ENCODE results near the gene LYPD6B. TPM values are rescaled to one million over a fixed set of nuclear protein-coding genes. Genes with fewer than 3 reads are reported as not detected.

The LYPD6B gene
- total and polyA plus RNA-seq, 2 donors (not counting 1 experiment from before 2014, with no cell fraction given): 1.5 to 2.7 TPM

GRCh38 chr2:149042881-149043280, 4.4 kb downstream of the LYPD6B start:
- intact Hi-C loops (cut with micrococcal nuclease): no loop called here

DNA sequence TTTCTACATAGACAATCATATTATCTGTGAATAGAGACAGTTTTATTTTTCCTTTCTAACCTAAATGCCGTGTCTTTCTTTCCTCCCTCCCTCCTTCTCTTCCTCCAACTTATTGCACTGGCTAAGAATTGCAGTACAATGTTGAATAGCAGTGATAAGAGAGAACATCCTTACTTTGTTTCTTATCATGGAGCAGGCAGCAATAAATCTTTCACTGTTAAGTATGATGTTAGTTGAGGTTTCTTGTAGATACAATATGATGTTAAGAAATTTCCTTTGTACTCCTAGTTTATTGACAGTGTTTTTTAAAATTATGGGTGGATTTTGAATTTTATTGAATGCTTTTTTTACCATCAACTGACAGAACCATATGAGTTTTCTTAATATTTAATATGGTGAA, 6.0 kb downstream of the LYPD6B start:
- Histone ChIP-seq H3K27me3 (replicated peaks in 1 of 4; ENCODE audit: control extremely low read depth in 1 of 4, control insufficient read depth in 3 of 4, insufficient read depth in 4 of 4, low read length in 3 of 4) (peaks cover 0 to 2% (median under 1%) of the 10 kb centered on the region in 4 experiments), H3K79me2 (ENCODE audit: control insufficient read depth, insufficient read depth, low read length) (no peaks in the 10 kb centered on the region), H3K4me2 (replicated peaks; ENCODE audit: low read depth, low read length, poor library complexity, severe bottlenecking) (no peak overlapping the region), H3K4me1 (ENCODE audit: control insufficient read depth in 2 of 2, insufficient read depth in 2 of 2, low read length in 2 of 2) (no peaks in the 10 kb centered on the region), H2AFZ (ENCODE audit: insufficient read depth, low read depth, low read length, poor library complexity, severe bottlenecking) (no peak overlapping the region), H3K27ac (ENCODE audit: low read length in 2 of 2) (no peak overlapping the region), H3K9ac (ENCODE audit: low read length) (no peak overlapping the region), H4K20me1 (ENCODE audit: control insufficient read depth, insufficient read depth, low read length, poor library complexity, severe bottlenecking) (no peaks in the 10 kb centered on the region), H3K4me3 (ENCODE audit: control extremely low read depth in 1 of 5, extremely low read depth in 1 of 5, insufficient read depth in 1 of 5, low read depth in 2 of 5, low read length in 4 of 5) (no peak overlapping the region), H3K9me3 (ENCODE audit: control extremely low read depth in 1 of 3, control insufficient read depth in 2 of 3, insufficient read depth in 1 of 3, low read length in 2 of 3) (peaks cover 0 to 8% (median 3%) of the 10 kb centered on the region in 3 donors), H3K36me3 (replicated peaks in 1 of 2; ENCODE audit: control extremely low read depth in 1 of 2, control insufficient read depth in 1 of 2, extremely low read depth in 1 of 2, insufficient read depth in 2 of 2, low read length in 1 of 2) (no peaks in the 10 kb centered on the region)
- no peak overlapping the region for H3K4me3 Mint-ChIP-seq
- H3K27me3 Mint-ChIP-seq: peaks cover 10% of the 10 kb centered on the region
- ChIA-PET POLR2A (no interaction called here), CTCF (no interaction called here)
- DNase-seq: no peak
- peaks cover 4% of the 10 kb centered on the region for H3K4me1 Mint-ChIP-seq
- ATAC-seq (ENCODE audit: low read depth): no peak
- intact Hi-C loops (cut with micrococcal nuclease): no loop called here
- peaks cover 7% of the 10 kb centered on the region for H3K9me3 Mint-ChIP-seq (ENCODE audit: insufficient read depth)
- H3K27ac Mint-ChIP-seq: no peak overlapping the region
- no peak for TF ChIP-seq EZH2 (IDR thresholded peaks at IDR 0.05; ENCODE audit: borderline replicate concordance, insufficient read depth, low read depth, low read length, poor library complexity, severe bottlenecking)
- no peak for TF ChIP-seq CTCF (IDR thresholded peaks at IDR 0.05)
- no CpG with 5 or more reads among the region's 1 CpG for WGBS (ENCODE audit: insufficient coverage)

More at GRCh38 chr2:149042881-149043280, 4.4 kb downstream of the LYPD6B start:
- Histone ChIP-seq H2AFZ (ENCODE audit: insufficient read depth, low read depth, low read length, poor library complexity, severe bottlenecking) (no peak overlapping the region), H3K4me2 (replicated peaks; ENCODE audit: low read depth, low read length, poor library complexity, severe bottlenecking) (no peak overlapping the region), H3K27ac (ENCODE audit: low read length in 2 of 2) (no peak overlapping the region), H3K9me3 (ENCODE audit: control extremely low read depth in 1 of 3, control insufficient read depth in 2 of 3, insufficient read depth in 1 of 3, low read length in 2 of 3) (peaks cover 0 to 4% (median 3%) of the 10 kb centered on the region in 3 donors), H3K4me1 (ENCODE audit: control insufficient read depth in 2 of 2, insufficient read depth in 2 of 2, low read length in 2 of 2) (peaks cover 8 to 10% of the 10 kb centered on the region in 2 donors), H3K9ac (ENCODE audit: low read length) (no peak overlapping the region), H3K36me3 (replicated peaks in 1 of 2; ENCODE audit: control extremely low read depth in 1 of 2, control insufficient read depth in 1 of 2, extremely low read depth in 1 of 2, insufficient read depth in 2 of 2, low read length in 1 of 2) (no peaks in the 10 kb centered on the region), H3K79me2 (ENCODE audit: control insufficient read depth, insufficient read depth, low read length) (no peaks in the 10 kb centered on the region), H3K27me3 (replicated peaks in 1 of 4; ENCODE audit: control extremely low read depth in 1 of 4, control insufficient read depth in 3 of 4, insufficient read depth in 4 of 4, low read length in 3 of 4) (peaks cover 0 to 12% (median 6%) of the 10 kb centered on the region in 4 experiments), H3K4me3 (ENCODE audit: control extremely low read depth in 1 of 5, extremely low read depth in 1 of 5, insufficient read depth in 1 of 5, low read depth in 2 of 5, low read length in 4 of 5) (no peak overlapping the region), H4K20me1 (ENCODE audit: control insufficient read depth, insufficient read depth, low read length, poor library complexity, severe bottlenecking) (no peaks in the 10 kb centered on the region)
- H3K4me3 Mint-ChIP-seq: no peak overlapping the region
- TF ChIP-seq EZH2 (IDR thresholded peaks at IDR 0.05; ENCODE audit: borderline replicate concordance, insufficient read depth, low read depth, low read length, poor library complexity, severe bottlenecking) (no peak), CTCF (IDR thresholded peaks at IDR 0.05) (no peak)
- DNase-seq (no peak), ATAC-seq (ENCODE audit: low read depth) (no peak)
- POLR2A ChIA-PET: no interaction called here
- H3K4me1 Mint-ChIP-seq: peaks cover 7% of the 10 kb centered on the region
- CTCF ChIA-PET: no interaction called here
- no peak overlapping the region for H3K27ac Mint-ChIP-seq
- WGBS (ENCODE audit: insufficient coverage): 56% methylated on average over 1 of the region's 1 CpG
- H3K27me3 Mint-ChIP-seq: peaks cover 14% of the 10 kb centered on the region
- H3K9me3 Mint-ChIP-seq (ENCODE audit: insufficient read depth): peaks cover 7% of the 10 kb centered on the region

All from B cell (primary cell).